ENCODE results near the gene SIN3B. TPM values are rescaled to one million over a fixed set of nuclear protein-coding genes. Genes with fewer than 3 reads are reported as not detected.

SIN3B gene, protein sequence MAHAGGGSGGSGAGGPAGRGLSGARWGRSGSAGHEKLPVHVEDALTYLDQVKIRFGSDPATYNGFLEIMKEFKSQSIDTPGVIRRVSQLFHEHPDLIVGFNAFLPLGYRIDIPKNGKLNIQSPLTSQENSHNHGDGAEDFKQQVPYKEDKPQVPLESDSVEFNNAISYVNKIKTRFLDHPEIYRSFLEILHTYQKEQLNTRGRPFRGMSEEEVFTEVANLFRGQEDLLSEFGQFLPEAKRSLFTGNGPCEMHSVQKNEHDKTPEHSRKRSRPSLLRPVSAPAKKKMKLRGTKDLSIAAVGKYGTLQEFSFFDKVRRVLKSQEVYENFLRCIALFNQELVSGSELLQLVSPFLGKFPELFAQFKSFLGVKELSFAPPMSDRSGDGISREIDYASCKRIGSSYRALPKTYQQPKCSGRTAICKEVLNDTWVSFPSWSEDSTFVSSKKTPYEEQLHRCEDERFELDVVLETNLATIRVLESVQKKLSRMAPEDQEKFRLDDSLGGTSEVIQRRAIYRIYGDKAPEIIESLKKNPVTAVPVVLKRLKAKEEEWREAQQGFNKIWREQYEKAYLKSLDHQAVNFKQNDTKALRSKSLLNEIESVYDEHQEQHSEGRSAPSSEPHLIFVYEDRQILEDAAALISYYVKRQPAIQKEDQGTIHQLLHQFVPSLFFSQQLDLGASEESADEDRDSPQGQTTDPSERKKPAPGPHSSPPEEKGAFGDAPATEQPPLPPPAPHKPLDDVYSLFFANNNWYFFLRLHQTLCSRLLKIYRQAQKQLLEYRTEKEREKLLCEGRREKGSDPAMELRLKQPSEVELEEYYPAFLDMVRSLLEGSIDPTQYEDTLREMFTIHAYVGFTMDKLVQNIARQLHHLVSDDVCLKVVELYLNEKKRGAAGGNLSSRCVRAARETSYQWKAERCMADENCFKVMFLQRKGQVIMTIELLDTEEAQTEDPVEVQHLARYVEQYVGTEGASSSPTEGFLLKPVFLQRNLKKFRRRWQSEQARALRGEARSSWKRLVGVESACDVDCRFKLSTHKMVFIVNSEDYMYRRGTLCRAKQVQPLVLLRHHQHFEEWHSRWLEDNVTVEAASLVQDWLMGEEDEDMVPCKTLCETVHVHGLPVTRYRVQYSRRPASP
- total RNA-seq = 67.5 TPM

DNA sequence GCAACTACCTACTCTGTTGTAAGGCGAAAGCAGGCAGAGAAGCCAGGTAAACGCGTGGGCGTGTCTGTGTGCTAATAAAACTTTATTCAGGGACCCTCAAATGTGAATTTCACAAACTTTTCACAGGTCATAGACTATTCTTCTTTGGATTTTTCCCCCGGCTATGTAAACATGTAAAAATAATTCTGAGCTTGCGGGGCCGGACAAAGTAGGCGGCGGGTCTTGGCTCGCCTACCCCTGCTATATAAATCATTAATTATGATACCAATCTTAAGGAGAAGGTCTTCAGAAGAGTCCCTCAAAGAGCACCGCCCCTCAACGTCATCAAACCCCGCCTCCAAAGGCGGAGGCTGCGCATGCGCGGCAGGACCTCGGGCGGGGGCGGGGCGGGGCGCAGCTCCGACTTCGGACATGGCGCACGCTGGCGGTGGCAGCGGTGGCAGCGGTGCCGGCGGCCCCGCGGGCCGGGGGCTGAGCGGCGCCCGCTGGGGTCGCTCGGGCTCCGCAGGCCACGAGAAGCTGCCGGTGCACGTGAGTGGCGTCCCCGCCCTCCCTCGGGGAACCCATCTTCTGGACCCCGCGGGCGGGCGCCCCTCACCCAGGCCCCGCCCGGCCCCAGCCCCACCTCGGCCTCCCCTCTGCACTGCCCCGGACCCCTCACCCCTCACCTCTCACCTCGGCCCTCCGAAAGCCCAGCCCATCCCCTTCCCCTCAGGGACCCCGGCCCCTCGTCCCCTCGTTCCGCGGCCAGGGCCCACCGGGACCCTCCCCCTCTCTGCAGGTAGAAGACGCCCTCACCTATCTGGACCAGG is at the start of gene SIN3B:
Gene SIN3B (plus strand): TSS at position 389 of the 812 bp plus-strand sequence. CDS start 23 bp downstream, at position 412.

DNA sequence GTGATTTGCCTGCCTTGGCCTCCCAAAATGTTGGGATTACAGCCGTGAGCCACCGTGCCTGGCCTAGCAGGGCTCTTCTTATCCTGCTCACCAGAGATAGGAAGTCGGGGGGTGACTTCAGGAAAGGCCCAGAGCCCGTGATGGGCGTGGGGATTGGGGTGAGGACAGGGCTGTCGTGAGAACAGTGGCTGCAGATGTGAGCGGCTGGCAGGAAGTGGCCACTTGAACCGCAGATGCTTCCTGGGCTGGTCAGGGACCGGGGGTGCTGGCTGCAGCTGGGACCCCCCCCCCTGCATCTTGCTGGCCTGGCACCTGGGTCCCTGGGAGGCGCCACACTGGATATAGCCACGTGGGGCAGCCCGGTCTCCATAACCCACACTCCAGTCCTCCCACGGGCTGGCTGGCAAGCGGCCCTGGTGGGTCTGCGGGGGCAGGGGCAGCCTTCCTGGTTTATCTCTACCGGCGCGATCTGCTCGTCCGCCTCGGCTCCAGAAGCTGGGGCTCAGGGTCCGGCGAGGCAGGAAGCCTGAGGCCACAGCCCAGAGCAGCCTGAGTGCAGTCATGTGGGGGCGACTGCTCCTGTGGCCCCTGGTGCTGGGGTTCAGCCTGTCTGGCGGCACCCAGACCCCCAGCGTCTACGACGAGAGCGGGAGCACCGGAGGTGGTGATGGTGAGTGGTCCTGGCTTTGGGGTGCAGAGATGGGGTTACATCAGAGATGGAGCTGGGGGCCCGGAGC is 59.6 kb downstream of the SIN3B start, which contains the start of gene F2RL3:
Gene F2RL3 (plus strand): TSS at position 371 of the 737 bp plus-strand sequence. CDS start 191 bp downstream, at position 562.

Other genes with a start within 250 kb of the SIN3B start
- 9.3 TPM for gene MED26, start 201.2 kb upstream of the SIN3B start, total RNA-seq
- 119 TPM for gene SMIM7, start 169.3 kb upstream of the SIN3B start, total RNA-seq
- 18.6 TPM for gene TMEM38A, start 168.3 kb upstream of the SIN3B start, total RNA-seq
- gene NWD1, start 109.6 kb upstream of the SIN3B start, total RNA-seq = 0.99 TPM
- gene F2RL3, start 59.6 kb downstream of the SIN3B start, total RNA-seq = 1.2 TPM
- gene CPAMD8, start 197.4 kb downstream of the SIN3B start, total RNA-seq = 110 TPM
- gene HAUS8, start 246.1 kb downstream of the SIN3B start, total RNA-seq = 6.3 TPM
- 75.4 TPM for gene MYO9B, start 246.4 kb downstream of the SIN3B start, total RNA-seq

Measured in camera-type eye (tissue), 1 donor.